NCI-H1694 treated with DMSO at 0.1 percent for 48 hours (cell line): ENCODE measurements around the gene GRPEL2.
"Not testable (repeated sequence)": the region's sequence is repeated elsewhere in the genome, so short reads cannot be mapped to it uniquely, and the experiment has no call there.

Experiments used
- DNase-seq: peaks from one replicate; lab custom pipeline; 2025; lab: John Stamatoyannopoulos, UW

The GRPEL2 gene

GRCh38 chr5:149398747-149399266 is 53.5 kb downstream of the GRPEL2 start:
- DNase-seq, result not testable (repeated sequence)

DNA sequence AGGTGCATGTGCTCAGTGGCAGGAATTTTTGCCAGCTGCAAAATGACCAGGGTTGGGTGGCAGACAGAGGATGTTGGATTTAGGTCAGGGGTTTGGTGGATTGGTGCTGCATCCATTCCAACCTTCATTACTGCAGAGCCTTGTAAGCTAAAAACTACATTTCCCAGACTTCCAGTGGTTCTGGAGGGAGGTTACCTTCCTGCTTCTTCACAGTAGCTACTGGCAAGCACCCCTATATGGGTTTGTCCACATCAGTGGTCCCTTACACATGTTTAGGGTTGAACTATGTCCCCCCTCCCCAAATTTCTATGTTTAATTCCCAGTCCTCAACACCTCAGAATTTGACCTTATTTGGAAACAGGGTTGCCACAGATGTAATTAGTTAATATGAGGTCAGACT is 54.5 kb downstream of the GRPEL2 start:
- no peak for DNase-seq

DNA sequence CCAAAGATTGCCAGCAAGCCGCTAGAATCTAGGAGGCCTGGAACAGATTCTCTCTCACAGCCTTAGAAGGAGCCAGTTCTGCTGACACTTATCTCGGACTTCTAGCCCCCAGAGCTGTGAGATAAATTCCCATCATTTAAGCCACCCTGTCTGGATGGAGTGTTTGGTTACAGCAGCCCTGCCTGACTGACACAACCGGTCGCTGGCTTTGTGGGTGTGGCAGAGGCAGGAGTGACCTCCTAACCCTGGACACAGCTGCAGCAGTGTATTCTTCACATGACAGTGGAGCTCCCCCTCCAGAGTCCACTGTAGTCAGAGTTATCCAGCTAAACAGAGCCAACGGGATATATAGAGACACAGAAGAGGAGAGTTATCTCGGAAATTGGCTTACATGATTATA is 55.0 kb downstream of the GRPEL2 start:
- DNase-seq, result no peak

DNA sequence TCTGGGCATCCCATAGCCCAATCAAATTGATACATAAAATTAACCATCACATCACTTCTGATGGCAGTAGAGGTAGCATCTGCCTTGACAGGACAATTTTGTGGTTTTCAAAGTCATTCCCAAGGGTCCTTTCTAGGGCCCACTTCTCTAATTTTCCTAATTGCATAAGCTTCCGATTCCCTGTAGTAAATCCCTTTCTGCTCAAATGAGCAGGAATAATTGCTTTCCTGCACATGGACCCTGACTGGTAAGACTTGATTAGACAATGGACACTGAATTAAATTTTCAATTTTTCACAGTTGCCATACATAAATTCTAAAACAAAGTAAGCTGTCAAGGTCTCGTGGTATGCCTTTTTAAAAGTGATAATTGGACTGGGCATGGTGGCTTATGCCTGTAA is 55.8 kb downstream of the GRPEL2 start:
- no peak for DNase-seq

DNA sequence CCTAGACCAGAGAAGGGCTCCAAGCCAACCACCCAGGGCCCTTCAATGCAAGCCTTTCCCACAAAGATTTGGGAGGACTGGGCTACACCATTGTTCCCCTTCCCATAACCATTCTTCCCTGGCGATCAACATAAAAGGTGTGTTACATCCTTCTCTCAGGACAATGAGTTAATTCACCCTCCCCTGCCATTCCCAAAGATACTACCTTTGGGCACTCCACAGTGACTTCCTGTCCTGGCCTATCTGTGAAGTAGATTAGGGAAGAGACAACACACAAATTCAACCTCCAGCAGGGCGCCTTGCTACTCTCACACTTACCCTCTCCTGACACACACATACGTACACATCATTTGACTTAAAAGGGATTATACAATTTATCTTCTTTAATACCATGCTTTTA is 57.0 kb downstream of the GRPEL2 start:
- DNase-seq, result no peak
